Sigmoid colon (tissue), 7 donors: ENCODE results near the gene TMPRSS9. TPM values are rescaled to one million over a fixed set of nuclear protein-coding genes. Genes with fewer than 3 reads are reported as not detected.

Experiments used
- DNase-seq: peaks from one replicate; pipeline ENCODE4 v3.0.0-alpha.2; 2019
- H3K27ac ChIP-seq, 4 donors: fragments of 200-600 bp; sonication (generic); one replicate each; pipeline ENCODE4 v1.5.1; 2016 to 2019; ENCODE audit warnings: mild to moderate bottlenecking in 1 of 4
- H3K27me3 ChIP-seq, 3 donors: fragments of 200-600 bp; sonication (generic); one replicate each; pipeline ENCODE4 v1.5.1; 2019; ENCODE audit warnings: mild to moderate bottlenecking in 1 of 3
- H3K36me3 ChIP-seq, 4 donors: fragments of 200-600 bp; sonication (generic); one replicate each; pipeline ENCODE4 v1.5.1; 2016 to 2019
- H3K4me1 ChIP-seq, 4 donors: fragments of 200-600 bp; sonication (generic); one replicate each; pipeline ENCODE4 v1.5.1; 2017 to 2019
- H3K4me3 ChIP-seq, 4 donors: fragments of 200-600 bp; sonication (generic); one replicate each; pipeline ENCODE4 v1.5.1; 2017 to 2019; ENCODE audit warnings: mild to moderate bottlenecking in 2 of 4, moderate library complexity in 1 of 4
- H3K9me3 ChIP-seq, 4 donors: fragments of 200-600 bp in 3 of 4; sonication (generic) in 3 of 4; one replicate each; pipeline versions ENCODE4 v1.5.1 to v1.6.1; 2013 to 2019
- EP300 ChIP-seq, 4 donors: sonication (generic); formaldehyde crosslinking; IDR thresholded peaks; one replicate each; pipeline ENCODE4 v1.6.1; 2017; ENCODE audit warnings: antibody characterized with exemption in 4 of 4
- POLR2A ChIP-seq, 2 donors: fragments of 450-650 bp; IDR thresholded peaks; one replicate each; pipeline ENCODE4 v1.6.1; 2016; ENCODE audit warnings: antibody characterized with exemption in 2 of 2, mild to moderate bottlenecking in 2 of 2, moderate library complexity in 2 of 2
- POLR2AphosphoS5 ChIP-seq, 4 donors: sonication (generic); formaldehyde crosslinking; IDR thresholded peaks; one replicate each; pipeline ENCODE4 v1.6.1; 2017; ENCODE audit warnings: antibody characterized with exemption in 4 of 4
- WGBS, 2 donors: extraction: QIAGEN DNeasy Blood & Tissue Kit; methylation state at CpG; one replicate each; pipeline ENCODE4 v1.1.7; 2013; 5-methylcytosine and 5-hydroxymethylcytosine counted together
- intact Hi-C: fragments of 100-400 bp; cut with DNase I; formaldehyde crosslinking; loops from one replicate; pipeline ENCODE4 v1.15.1; 2023
- polyA plus RNA-seq, 3 donors: library from polyadenylated mRNA; stranded (reverse); fragments of 200-250 nt; gene quantifications; one replicate each; pipeline ENCODE4 v1.2.3, GENCODE V29; 2013
- total RNA-seq, 4 donors: library from RNA; depleted of rRNA; stranded (reverse); fragments of >200 nt; gene quantifications; one replicate each; pipeline ENCODE4 v1.1.0, GENCODE V29; 2016
- TF ChIP-seq, protein P1 (sequence below), 4 experiments: fragments of 450-650 bp in 3 of 4; fragments of 200-600 bp in 1 of 4; IDR thresholded peaks; one replicate each; pipeline ENCODE4 v1.5.1; 2016 to 2019; ENCODE audit warnings: antibody characterized with exemption in 4 of 4, mild to moderate bottlenecking in 3 of 4, moderate library complexity in 2 of 4
- donor health status: healthy with polysubstance abuse.
- donor health status: Bipolar disorder and iron deficiency.
- donor health status: healthy.

TMPRSS9 gene
- total RNA-seq (under 1 TPM in 3 of 4 donors, not detected in 1; 0.16 to 0.68 (median 0.28) TPM), polyA plus RNA-seq (under 1 TPM in 1 of 3 donors, not detected in 2; 0.26 TPM)

DNA sequence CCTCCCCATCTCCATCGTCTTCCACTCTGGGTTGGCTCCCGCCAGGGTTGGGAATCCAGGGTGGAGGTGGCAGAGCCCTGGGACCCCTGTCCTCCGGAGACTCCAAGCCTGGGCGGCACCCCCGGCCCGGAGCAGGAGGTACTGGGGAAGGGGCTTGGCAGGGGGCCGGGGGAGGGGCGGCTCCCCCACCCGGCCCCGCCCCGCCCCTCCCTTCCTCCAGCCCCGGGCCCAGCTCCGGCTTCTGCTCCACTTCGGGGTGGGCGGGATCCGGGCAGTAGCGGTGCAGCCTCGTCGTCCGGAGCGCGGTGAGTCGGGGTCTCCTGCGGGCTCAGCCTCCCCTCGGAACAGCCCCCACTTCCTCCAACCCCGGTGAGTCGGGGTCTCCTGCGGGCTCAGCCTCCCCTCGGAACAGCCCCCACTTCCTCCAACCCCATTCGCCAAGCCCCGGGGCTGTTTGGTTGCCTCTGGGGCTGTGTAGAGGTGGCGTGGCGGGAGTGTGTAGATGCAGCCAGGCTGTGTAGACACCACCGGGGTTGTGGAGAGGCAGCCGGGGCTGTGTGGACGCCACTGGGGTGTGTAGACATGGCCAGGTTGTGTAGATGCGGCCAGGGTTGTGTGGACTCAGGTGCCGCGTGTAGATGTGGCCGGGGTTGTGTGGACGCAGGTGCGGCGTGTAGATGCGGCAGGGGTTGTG is at the start of gene TMPRSS9:
Gene TMPRSS9 (plus strand): TSS at position 274 of the 694 bp plus-strand sequence. CDS start 29,521 bp downstream, outside the sequence.
- H3K27ac ChIP-seq: no peak within 1 kb of the TSS
- DNase-seq: no peak
- H3K4me1 ChIP-seq: peaks cover 0 to 5% (median 0%) of the 10 kb centered on the region in 4 donors
- no peaks in the 10 kb centered on the region for H3K36me3 ChIP-seq
- H3K27me3 ChIP-seq: peaks cover 10 to 54% (median 40%) of the 10 kb centered on the region in 3 donors
- TF ChIP-seq POLR2A (IDR thresholded peaks at IDR 0.05) (no peak), EP300 (IDR thresholded peaks at IDR 0.05) (no peak), POLR2AphosphoS5 (IDR thresholded peaks at IDR 0.05) (no peak)
- TF ChIP-seq, protein P1, sequence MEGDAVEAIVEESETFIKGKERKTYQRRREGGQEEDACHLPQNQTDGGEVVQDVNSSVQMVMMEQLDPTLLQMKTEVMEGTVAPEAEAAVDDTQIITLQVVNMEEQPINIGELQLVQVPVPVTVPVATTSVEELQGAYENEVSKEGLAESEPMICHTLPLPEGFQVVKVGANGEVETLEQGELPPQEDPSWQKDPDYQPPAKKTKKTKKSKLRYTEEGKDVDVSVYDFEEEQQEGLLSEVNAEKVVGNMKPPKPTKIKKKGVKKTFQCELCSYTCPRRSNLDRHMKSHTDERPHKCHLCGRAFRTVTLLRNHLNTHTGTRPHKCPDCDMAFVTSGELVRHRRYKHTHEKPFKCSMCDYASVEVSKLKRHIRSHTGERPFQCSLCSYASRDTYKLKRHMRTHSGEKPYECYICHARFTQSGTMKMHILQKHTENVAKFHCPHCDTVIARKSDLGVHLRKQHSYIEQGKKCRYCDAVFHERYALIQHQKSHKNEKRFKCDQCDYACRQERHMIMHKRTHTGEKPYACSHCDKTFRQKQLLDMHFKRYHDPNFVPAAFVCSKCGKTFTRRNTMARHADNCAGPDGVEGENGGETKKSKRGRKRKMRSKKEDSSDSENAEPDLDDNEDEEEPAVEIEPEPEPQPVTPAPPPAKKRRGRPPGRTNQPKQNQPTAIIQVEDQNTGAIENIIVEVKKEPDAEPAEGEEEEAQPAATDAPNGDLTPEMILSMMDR (IDR thresholded peaks at IDR 0.05): no peak
- H3K4me3 ChIP-seq: no peak within 1 kb of the TSS
- H3K9me3 ChIP-seq: no peaks in the 10 kb centered on the region
- intact Hi-C loops: no loop called here
- WGBS, 2 donors: 10 to 21% methylated on average over 43 to 44 of the region's 44 CpGs

- DNase-seq: no peak
- TF ChIP-seq POLR2AphosphoS5 (IDR thresholded peaks at IDR 0.05) (no peak), EP300 (IDR thresholded peaks at IDR 0.05) (no peak)
- TF ChIP-seq, protein P1 (IDR thresholded peaks at IDR 0.05): no peak
- Histone ChIP-seq H3K27ac (no peak overlapping the region), H3K9me3 (peaks cover 0 to 6% (median 2%) of the 10 kb centered on the region in 4 donors), H3K4me3 (no peak overlapping the region), H3K27me3 (peaks cover 31 to 76% (median 67%) of the 10 kb centered on the region in 3 donors), H3K4me1 (peaks cover 0 to 10% (median 9%) of the 10 kb centered on the region in 4 donors), H3K36me3 (no peaks in the 10 kb centered on the region)
- intact Hi-C loops: no loop called here
- WGBS, 2 donors: 91 to 94% methylated on average over 4 of the region's 4 CpGs
These were observed 49.0 kb upstream of the TMPRSS9 start for GRCh38 chr19:2311093-2311492.

DNA sequence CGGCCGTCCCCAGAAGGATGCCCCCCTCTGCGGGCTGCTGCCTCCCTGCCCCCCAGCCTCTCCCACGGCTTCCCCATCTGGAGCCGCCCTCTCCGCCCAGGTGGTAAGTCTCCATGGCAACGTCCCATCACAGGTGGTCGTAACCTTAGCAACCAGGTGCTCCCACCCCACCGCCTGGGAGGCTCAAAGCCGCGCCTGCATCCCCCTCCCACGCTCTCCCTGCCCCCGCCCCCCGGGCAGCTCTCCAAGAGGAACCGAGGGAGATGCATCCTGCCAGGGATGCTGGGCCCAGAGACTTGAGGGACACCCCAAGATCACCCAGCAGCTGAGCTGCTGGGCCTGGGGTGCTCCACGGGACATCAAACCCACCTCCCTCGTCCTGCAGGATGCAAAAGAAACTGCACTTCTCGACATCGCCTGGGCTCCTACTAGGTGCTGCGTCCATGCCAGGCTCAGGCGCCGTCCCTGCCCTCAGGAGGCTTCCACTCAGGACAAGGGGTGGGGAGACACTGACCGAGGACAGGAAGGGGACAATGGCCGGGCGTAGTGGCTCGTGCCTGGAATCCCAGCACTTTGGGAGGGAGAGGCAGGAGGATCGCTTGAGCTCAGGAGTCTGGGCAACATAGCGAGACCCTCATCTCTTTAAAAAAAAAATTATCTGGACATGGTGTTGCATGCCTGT is 47.1 kb upstream of the TMPRSS9 start:
- Histone ChIP-seq H3K27ac (no peak overlapping the region), H3K4me3 (no peak overlapping the region), H3K27me3 (peaks cover 16 to 57% (median 49%) of the 10 kb centered on the region in 3 donors), H3K9me3 (peaks cover 0 to 6% (median 2%) of the 10 kb centered on the region in 4 donors), H3K36me3 (no peaks in the 10 kb centered on the region), H3K4me1 (peaks cover 0 to 8% (median 4%) of the 10 kb centered on the region in 4 donors)
- intact Hi-C loops: no loop called here
- DNase-seq: no peak
- 40% methylated on average over 28 of the region's 28 CpGs for WGBS, 2 donors
- TF ChIP-seq, protein P1 (IDR thresholded peaks at IDR 0.05): no peak
- no peak for TF ChIP-seq EP300 (IDR thresholded peaks at IDR 0.05)
- no peak for TF ChIP-seq POLR2A (IDR thresholded peaks at IDR 0.05)
- TF ChIP-seq POLR2AphosphoS5 (IDR thresholded peaks at IDR 0.05): no peak

DNA sequence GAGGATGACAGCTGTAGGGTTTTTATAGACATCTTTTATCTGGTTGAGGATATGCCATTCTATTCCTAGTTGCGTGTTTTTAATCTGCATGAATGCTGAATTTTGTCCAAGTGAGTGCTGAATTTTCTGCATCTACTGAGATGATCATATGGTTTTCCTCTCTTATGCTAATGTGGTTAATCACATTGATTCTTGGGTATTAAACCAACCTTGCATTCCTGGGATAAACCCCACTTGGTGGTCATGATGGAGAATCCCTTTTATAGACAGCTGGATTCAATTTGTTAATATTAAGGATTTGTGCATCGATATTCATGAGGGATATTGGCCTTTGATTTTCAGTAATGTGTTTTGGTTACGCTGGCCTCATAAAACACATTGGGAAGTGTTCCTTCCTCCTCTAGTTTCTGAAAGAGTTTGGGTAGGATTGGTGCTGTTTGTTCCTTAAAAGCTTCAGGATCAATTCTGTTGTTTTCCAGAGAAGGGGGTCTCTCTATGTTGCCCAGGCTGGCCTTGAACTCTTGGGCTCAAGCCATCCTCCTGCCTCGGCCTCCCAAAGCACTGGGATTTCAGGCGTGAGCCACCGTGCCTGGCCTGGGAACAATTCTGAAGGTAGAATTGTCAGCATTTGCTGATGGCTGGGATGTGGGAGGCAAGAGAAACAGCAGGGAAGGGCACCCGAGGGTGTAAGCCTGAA is 44.8 kb upstream of the TMPRSS9 start:
- WGBS, 2 donors: 83 to 86% methylated on average over 7 of the region's 7 CpGs
- Histone ChIP-seq H3K9me3 (peaks cover 0 to 6% (median 2%) of the 10 kb centered on the region in 4 donors), H3K27me3 (peaks cover 13 to 35% (median 29%) of the 10 kb centered on the region in 3 donors), H3K4me3 (no peak overlapping the region), H3K36me3 (no peaks in the 10 kb centered on the region), H3K4me1 (peaks cover 0 to 8% (median 0%) of the 10 kb centered on the region in 4 donors), H3K27ac (no peak overlapping the region)
- TF ChIP-seq, protein P1 (IDR thresholded peaks at IDR 0.05): no peak
- no peak for TF ChIP-seq POLR2A (IDR thresholded peaks at IDR 0.05)
- no peak for TF ChIP-seq EP300 (IDR thresholded peaks at IDR 0.05)
- TF ChIP-seq POLR2AphosphoS5 (IDR thresholded peaks at IDR 0.05): no peak
- no peak for DNase-seq
- intact Hi-C loops: loop anchor here (5.0 kb wide), 1 partner anchor 158 kb away; no protein-coding TSS in a partner anchor
